ENCODE measurements around the gene APC2.

DNA sequence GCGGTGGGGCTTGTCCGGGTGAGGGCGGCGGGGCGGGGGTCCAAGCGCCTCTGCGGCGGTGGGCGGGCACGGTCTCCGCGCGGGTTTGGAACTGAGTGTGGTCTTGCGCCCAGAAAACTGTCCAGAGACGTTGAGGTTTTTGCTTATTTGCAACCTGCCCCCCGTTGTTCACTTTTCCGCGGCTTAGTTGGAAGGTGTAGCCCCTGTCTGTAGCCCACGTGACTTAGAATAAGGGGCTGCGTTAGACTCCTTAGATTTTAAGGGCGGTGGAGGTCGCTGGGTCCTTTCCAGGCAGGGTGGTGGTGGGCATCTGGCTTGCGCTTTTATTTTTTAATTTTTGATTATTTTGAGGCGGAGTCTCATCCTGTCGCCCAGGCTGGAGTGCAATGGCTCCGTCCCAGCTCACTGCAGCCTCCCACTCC is 11.0 kb upstream of the APC2 start:
- TF ChIP-seq, protein P1, sequence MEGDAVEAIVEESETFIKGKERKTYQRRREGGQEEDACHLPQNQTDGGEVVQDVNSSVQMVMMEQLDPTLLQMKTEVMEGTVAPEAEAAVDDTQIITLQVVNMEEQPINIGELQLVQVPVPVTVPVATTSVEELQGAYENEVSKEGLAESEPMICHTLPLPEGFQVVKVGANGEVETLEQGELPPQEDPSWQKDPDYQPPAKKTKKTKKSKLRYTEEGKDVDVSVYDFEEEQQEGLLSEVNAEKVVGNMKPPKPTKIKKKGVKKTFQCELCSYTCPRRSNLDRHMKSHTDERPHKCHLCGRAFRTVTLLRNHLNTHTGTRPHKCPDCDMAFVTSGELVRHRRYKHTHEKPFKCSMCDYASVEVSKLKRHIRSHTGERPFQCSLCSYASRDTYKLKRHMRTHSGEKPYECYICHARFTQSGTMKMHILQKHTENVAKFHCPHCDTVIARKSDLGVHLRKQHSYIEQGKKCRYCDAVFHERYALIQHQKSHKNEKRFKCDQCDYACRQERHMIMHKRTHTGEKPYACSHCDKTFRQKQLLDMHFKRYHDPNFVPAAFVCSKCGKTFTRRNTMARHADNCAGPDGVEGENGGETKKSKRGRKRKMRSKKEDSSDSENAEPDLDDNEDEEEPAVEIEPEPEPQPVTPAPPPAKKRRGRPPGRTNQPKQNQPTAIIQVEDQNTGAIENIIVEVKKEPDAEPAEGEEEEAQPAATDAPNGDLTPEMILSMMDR (optimal IDR thresholded peaks at IDR 0.05 in 1 of 3, IDR thresholded peaks at IDR 0.05 in 1 of 3, conservative IDR thresholded peaks at IDR 0.05 in 1 of 3; ENCODE audit: extremely low read depth in 1 of 3, insufficient read depth in 2 of 3, low read length in 3 of 3): no peak
- no peak for TF ChIP-seq EZH2 (IDR thresholded peaks at IDR 0.05; ENCODE audit: low read length)
